Kidney (tissue), 14 donors: ENCODE results near the gene AQP9. TPM values are rescaled to one million over a fixed set of nuclear protein-coding genes. Genes with fewer than 3 reads are reported as not detected.
A peak's percentile ranks its signal among the peaks of the same experiment; 100 is the strongest.

Source experiments
- DNase-seq, 5 donors: peaks; one replicate each; pipeline ENCODE4 v3.0.0-alpha.2; 2013 to 2020
- FAIRE-seq: peaks from 2 replicates; lab custom pipeline; 2012; peaks lifted over from hg19 to GRCh38; lab: Jason Lieb, UNC
- H3K27ac ChIP-seq, 2 donors: one replicate each; pipeline ENCODE4 v1.7.0; 2013; ENCODE audit warnings: low read depth in 2 of 2, low read length in 2 of 2, inconsistent platforms in 1 of 2
- H3K27me3 ChIP-seq: one replicate; pipeline ENCODE4 v1.7.1; 2013; ENCODE audit warnings: low read length, inconsistent platforms; ENCODE audit not compliant: control insufficient read depth, insufficient read depth
- H3K36me3 ChIP-seq, 3 donors: one replicate each; pipeline versions ENCODE4 v1.7.0 to v1.7.1; 2013; ENCODE audit warnings: low read length in 3 of 3, control low read depth in 1 of 3, inconsistent platforms in 1 of 3; ENCODE audit not compliant: insufficient read depth in 3 of 3, control insufficient read depth in 2 of 3
- H3K4me1 ChIP-seq, 3 donors: one replicate each; pipeline versions ENCODE4 v1.7.0 to v1.7.1; 2013; ENCODE audit warnings: low read length in 3 of 3, inconsistent platforms in 1 of 3, low read depth in 1 of 3; ENCODE audit not compliant: control insufficient read depth in 2 of 3, insufficient read depth in 2 of 3
- H3K4me3 ChIP-seq, 3 donors: one replicate each; pipeline versions ENCODE4 v1.7.0 to v1.8.1; 2013; ENCODE audit warnings: low read length in 3 of 3, control low read depth in 1 of 3, inconsistent platforms in 1 of 3
- H3K9ac ChIP-seq, 3 donors: one replicate each; pipeline versions ENCODE4 v1.7.0 to v1.7.1; 2013; ENCODE audit warnings: low read length in 3 of 3, control low read depth in 1 of 3, inconsistent platforms in 1 of 3
- H3K9me3 ChIP-seq, 3 donors: one replicate each; pipeline versions ENCODE4 v1.7.0 to v1.7.1; 2013; ENCODE audit warnings: low read length in 3 of 3, control low read depth in 1 of 3, inconsistent platforms in 1 of 3; ENCODE audit not compliant: control insufficient read depth in 2 of 3, insufficient read depth in 1 of 3
- CTCF ChIP-seq: IDR thresholded peaks from 3 replicates; pipeline ENCODE4 v1.5.1; 2012; ENCODE audit warnings: mild to moderate bottlenecking, moderate library complexity, borderline replicate concordance; ENCODE audit not compliant: insufficient read depth; ENCODE audit errors: extremely low read depth
- intact Hi-C: fragments of 100-400 bp; cut with DNase I; formaldehyde crosslinking; loops from one replicate; pipeline ENCODE4 v1.11.1; 2022
- polyA plus RNA-seq: library from polyadenylated mRNA; stranded (reverse); fragments of 350-450 nt; fragmentation: Illumina TruSeq; extraction: RNeasy Lipid Tissue Mini Kit (QIAGEN cat#74804); gene quantifications from one replicate; pipeline ENCODE4 v1.2.3, GENCODE V29; 2014; ENCODE audit warnings: low read depth, low replicate concordance; ENCODE audit not compliant: insufficient read depth
- total RNA-seq: library from RNA; stranded (reverse); fragmentation: NEBNext Ultra II Directional; extraction: Animal tissue kit (Norgen Biotek cat#: 25700); gene quantifications from one replicate; pipeline ENCODE4 v1.2.1, GENCODE V29; 2021
- donor health status: control.
- donor health status: control.
- donor health status: control.
- donor health status: control.
- donor health status: control.
- donor health status: DM: yes; HTN: yes; CAD: no.
- donor health status: Normal renal cell carcinoma (clear cell type).

Gene AQP9
- total and polyA plus RNA-seq, 2 donors from 2014 or later: 0.30 to 1.4 TPM

GRCh38 chr15:58165661-58166060 is 27.5 kb downstream of the AQP9 start:
- Histone ChIP-seq H3K4me1 (no peaks in the 10 kb centered on the region), H3K4me3 (no peak overlapping the region), H3K9ac (no peak overlapping the region), H3K27me3 (no peaks in the 10 kb centered on the region), H3K9me3 (no peaks in the 10 kb centered on the region), H3K27ac (no peak overlapping the region), H3K36me3 (no peaks in the 10 kb centered on the region)
- TF ChIP-seq CTCF: no peak
- DNase-seq (peak in 2 of 5 donors; percentile 68 to 72), FAIRE-seq (no peak)
- intact Hi-C loops: no loop called here

- no peak overlapping the region for H3K4me3 ChIP-seq
- no peak for DNase-seq
- H3K36me3 ChIP-seq: no peaks in the 10 kb centered on the region
- TF ChIP-seq CTCF: no peak
- H3K27me3 ChIP-seq: no peaks in the 10 kb centered on the region
- H3K4me1 ChIP-seq: no peaks in the 10 kb centered on the region
- FAIRE-seq: no peak
- no peak overlapping the region for H3K9ac ChIP-seq
- no peaks in the 10 kb centered on the region for H3K9me3 ChIP-seq
- intact Hi-C loops: no loop called here
- H3K27ac ChIP-seq: no peak overlapping the region
Measured at GRCh38 chr15:58167095-58167691, 29.0 kb downstream of the AQP9 start.

GRCh38 chr15:58169934-58170333 is 31.8 kb downstream of the AQP9 start:
- no peak for TF ChIP-seq CTCF
- Histone ChIP-seq H3K9me3 (no peaks in the 10 kb centered on the region), H3K27me3 (no peaks in the 10 kb centered on the region), H3K36me3 (no peaks in the 10 kb centered on the region), H3K9ac (no peak overlapping the region), H3K27ac (no peak overlapping the region), H3K4me1 (no peaks in the 10 kb centered on the region), H3K4me3 (no peak overlapping the region)
- DNase-seq (no peak), FAIRE-seq (no peak)
- intact Hi-C loops: no loop called here
